ENCODE data around the gene TPD52L2. TPM values are rescaled to one million over a fixed set of nuclear protein-coding genes. Genes with fewer than 3 reads are reported as not detected.

TPD52L2 gene
- total and polyA plus RNA-seq, 2 donors (not counting 1 experiment from before 2014, with no cell fraction given), result 39.9 to 41.3 TPM

- ATAC-seq (ENCODE audit: low read depth) (no peak), DNase-seq (no peak)
- Mint-ChIP-seq H3K27me3 (peaks cover 29% of the 10 kb centered on the region), H3K4me1 (peaks cover 15% of the 10 kb centered on the region), H3K9me3 (ENCODE audit: insufficient read depth) (no peaks in the 10 kb centered on the region), H3K4me3 (no peak overlapping the region), H3K27ac (no peak overlapping the region)
- Histone ChIP-seq H3K9me3 (ENCODE audit: control extremely low read depth in 1 of 3, control insufficient read depth in 2 of 3, insufficient read depth in 1 of 3, low read length in 2 of 3) (no peaks in the 10 kb centered on the region), H3K27me3 (replicated peaks in 1 of 4; ENCODE audit: control extremely low read depth in 1 of 4, control insufficient read depth in 3 of 4, insufficient read depth in 4 of 4, low read length in 3 of 4) (peaks cover 0 to 60% (median 24%) of the 10 kb centered on the region in 4 experiments), H3K4me1 (ENCODE audit: control insufficient read depth in 2 of 2, insufficient read depth in 2 of 2, low read length in 2 of 2) (peaks cover 27 to 42% of the 10 kb centered on the region in 2 donors), H3K4me2 (replicated peaks; ENCODE audit: low read depth, low read length, poor library complexity, severe bottlenecking) (no peak overlapping the region), H3K36me3 (replicated peaks in 1 of 2; ENCODE audit: control extremely low read depth in 1 of 2, control insufficient read depth in 1 of 2, extremely low read depth in 1 of 2, insufficient read depth in 2 of 2, low read length in 1 of 2) (no peaks in the 10 kb centered on the region), H3K27ac (ENCODE audit: low read length in 2 of 2) (no peak overlapping the region), H3K4me3 (ENCODE audit: control extremely low read depth in 1 of 5, extremely low read depth in 1 of 5, insufficient read depth in 1 of 5, low read depth in 2 of 5, low read length in 4 of 5) (no peak overlapping the region), H4K20me1 (ENCODE audit: control insufficient read depth, insufficient read depth, low read length, poor library complexity, severe bottlenecking) (no peaks in the 10 kb centered on the region), H2AFZ (ENCODE audit: insufficient read depth, low read depth, low read length, poor library complexity, severe bottlenecking) (no peak overlapping the region), H3K79me2 (ENCODE audit: control insufficient read depth, insufficient read depth, low read length) (no peaks in the 10 kb centered on the region), H3K9ac (ENCODE audit: low read length) (no peak overlapping the region)
- CTCF ChIA-PET, result no interaction called here
- intact Hi-C loops (cut with micrococcal nuclease), result no loop called here
- TF ChIP-seq CTCF (IDR thresholded peaks at IDR 0.05) (no peak), EZH2 (IDR thresholded peaks at IDR 0.05; ENCODE audit: borderline replicate concordance, insufficient read depth, low read depth, low read length, poor library complexity, severe bottlenecking) (no peak)
- POLR2A ChIA-PET, result no interaction called here
- WGBS (ENCODE audit: insufficient coverage), result 77% methylated on average over 28 of the region's 28 CpGs
Observed at GRCh38 chr20:63848003-63848911, 16.8 kb upstream of the TPD52L2 start.
